Activated T-cell treated with anti-CD3 and anti-CD28 coated beads, Interleukin-2, amount 50 U/mL, for 4 hours (primary cell): ENCODE measurements around the gene RAPGEF3. TPM values are rescaled to one million over a fixed set of nuclear protein-coding genes. Genes with fewer than 3 reads are reported as not detected.

Source experiments
- ATAC-seq, 2 donors: fragments of 200-7000 bp; cut with Tn5 transposase; one replicate each; pipeline ENCODE4 v1.10.0; 2021
- DNase-seq: peaks from one replicate; pipeline ENCODE4 v3.0.0-alpha.2; 2020
- H3K27me3 Mint-ChIP-seq: one replicate; pipeline ENCODE4 v1.8.0; 2021; ENCODE audit warnings: low read depth, mixed read lengths
- H3K36me3 Mint-ChIP-seq: one replicate; pipeline ENCODE4 v1.8.0; 2022; ENCODE audit warnings: mixed read lengths; ENCODE audit not compliant: insufficient read depth
- H3K4me1 Mint-ChIP-seq: one replicate; pipeline ENCODE4 v1.8.0; 2021; ENCODE audit warnings: low read depth, mixed read lengths
- H3K4me3 Mint-ChIP-seq: one replicate; pipeline ENCODE4 v1.8.0; 2021; ENCODE audit warnings: mild to moderate bottlenecking, moderate library complexity, mixed read lengths
- H3K9me3 Mint-ChIP-seq: one replicate; pipeline ENCODE4 v1.8.0; 2021; ENCODE audit warnings: mixed read lengths
- total RNA-seq, 3 donors: library from RNA; stranded (reverse); gene quantifications; one replicate each; pipeline ENCODE4 v1.2.1, GENCODE V29; 2021

The RAPGEF3 gene
- total RNA-seq, 3 donors from 2014 or later, result 0.55 to 1.3 (median 0.66) TPM

DNA sequence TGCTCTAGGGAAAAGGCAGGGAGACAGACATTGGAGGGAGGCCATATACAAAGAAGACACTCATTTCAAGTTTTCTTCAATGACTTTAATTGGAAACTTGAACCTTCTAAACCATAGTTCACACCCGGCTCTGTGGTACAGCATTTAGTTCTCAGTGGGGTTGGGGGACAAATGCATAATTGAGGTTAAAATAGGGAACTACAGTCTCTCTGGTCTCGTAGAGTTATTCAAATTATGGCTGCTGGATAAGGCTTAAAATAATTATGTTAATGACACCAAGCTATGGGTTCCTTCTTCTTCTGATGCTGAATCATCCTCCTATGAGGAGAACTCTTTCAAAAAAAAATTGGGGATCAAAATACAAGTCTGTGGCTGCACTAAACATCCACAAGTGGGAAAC is 49.0 kb downstream of the RAPGEF3 start:
- H3K4me1 Mint-ChIP-seq, result peaks cover 35% of the 10 kb centered on the region
- H3K27me3 Mint-ChIP-seq, result no peaks in the 10 kb centered on the region
- H3K36me3 Mint-ChIP-seq, result no peaks in the 10 kb centered on the region
- no peak for ATAC-seq
- no peak for DNase-seq
- no peaks in the 10 kb centered on the region for H3K9me3 Mint-ChIP-seq
- H3K4me3 Mint-ChIP-seq, result no peak overlapping the region

DNA sequence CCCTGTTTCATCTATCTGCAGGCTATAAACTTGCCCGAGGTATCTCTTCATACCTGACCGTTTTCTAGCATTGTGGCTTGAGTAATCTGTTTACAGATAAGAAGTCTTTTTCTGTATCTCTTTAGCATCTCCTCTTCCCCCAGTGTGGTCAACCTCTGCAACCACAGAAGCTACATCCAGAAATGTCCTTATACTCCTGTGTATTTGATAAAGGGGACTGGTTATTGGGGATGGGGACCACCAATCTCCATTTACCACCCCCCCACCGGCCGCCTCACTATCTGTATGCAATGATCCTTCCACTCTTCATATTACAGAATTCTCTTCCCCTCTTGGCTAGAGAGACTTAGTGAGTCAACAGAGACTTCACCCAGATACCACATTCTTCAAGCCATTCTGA is 49.4 kb downstream of the RAPGEF3 start:
- Mint-ChIP-seq H3K36me3 (no peaks in the 10 kb centered on the region), H3K4me1 (peaks cover 36% of the 10 kb centered on the region), H3K4me3 (no peak overlapping the region), H3K9me3 (no peaks in the 10 kb centered on the region), H3K27me3 (no peaks in the 10 kb centered on the region)
- ATAC-seq (no peak), DNase-seq (no peak)

DNA sequence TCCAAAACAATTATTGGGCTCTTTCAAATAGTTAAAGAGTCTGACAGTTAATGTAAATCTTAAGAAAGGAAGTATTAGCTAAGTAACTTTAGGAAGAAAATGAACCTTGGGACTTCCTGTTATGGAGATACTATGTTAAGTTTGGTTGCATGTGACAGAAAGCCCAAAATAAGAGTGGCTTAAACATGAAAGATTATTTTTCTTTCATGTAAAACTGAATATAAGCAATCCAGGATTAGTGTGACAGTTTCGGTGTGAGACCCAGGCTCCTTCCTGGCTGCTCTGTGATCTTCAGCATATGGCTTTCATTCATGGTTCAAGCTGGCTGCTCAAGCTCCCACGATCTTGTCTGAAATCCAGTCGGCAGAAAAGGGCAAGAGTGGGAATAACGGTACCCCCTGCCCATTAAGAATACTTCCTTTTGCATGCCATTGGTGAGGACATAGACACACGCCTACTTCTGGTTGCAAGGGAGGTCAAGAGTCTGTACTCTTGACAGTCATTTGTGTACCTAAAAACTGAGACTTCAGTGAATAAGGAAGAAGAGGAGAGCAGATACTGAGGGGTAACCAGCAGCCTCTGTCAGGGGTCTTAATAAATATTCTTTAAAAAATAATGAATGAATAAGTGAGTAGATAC is 50.7 kb downstream of the RAPGEF3 start:
- no peaks in the 10 kb centered on the region for H3K27me3 Mint-ChIP-seq
- DNase-seq, result no peak
- H3K4me3 Mint-ChIP-seq, result peak overlapping the region; percentile 33
- no peaks in the 10 kb centered on the region for H3K9me3 Mint-ChIP-seq
- no peak for ATAC-seq
- peaks cover 3% of the 10 kb centered on the region for H3K36me3 Mint-ChIP-seq
- H3K4me1 Mint-ChIP-seq, result peaks cover 48% of the 10 kb centered on the region

DNA sequence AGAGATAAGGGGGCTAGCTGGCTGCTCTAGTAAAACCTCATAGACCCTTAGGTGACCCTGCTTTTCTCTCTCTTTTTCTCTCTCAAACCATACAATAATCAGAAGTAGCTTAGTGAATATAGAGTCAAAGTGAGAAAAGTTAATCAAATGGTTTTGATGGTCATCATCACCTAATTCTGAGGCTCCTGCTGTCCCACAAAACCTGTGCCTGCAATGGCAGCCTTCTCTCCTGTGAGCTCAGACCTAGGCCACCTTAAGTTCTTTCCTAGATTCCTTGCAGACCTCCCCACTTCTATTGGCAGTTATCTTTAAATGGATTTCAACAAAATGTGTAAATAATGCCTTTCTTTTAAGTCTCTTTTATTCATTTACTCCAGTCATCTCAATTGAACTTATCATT is 51.3 kb downstream of the RAPGEF3 start:
- peaks cover 3% of the 10 kb centered on the region for H3K36me3 Mint-ChIP-seq
- DNase-seq (no peak), ATAC-seq (no peak)
- peak overlapping the region; percentile 33 for H3K4me3 Mint-ChIP-seq
- H3K4me1 Mint-ChIP-seq, result peaks cover 51% of the 10 kb centered on the region
- no peaks in the 10 kb centered on the region for H3K9me3 Mint-ChIP-seq
- no peaks in the 10 kb centered on the region for H3K27me3 Mint-ChIP-seq

DNA sequence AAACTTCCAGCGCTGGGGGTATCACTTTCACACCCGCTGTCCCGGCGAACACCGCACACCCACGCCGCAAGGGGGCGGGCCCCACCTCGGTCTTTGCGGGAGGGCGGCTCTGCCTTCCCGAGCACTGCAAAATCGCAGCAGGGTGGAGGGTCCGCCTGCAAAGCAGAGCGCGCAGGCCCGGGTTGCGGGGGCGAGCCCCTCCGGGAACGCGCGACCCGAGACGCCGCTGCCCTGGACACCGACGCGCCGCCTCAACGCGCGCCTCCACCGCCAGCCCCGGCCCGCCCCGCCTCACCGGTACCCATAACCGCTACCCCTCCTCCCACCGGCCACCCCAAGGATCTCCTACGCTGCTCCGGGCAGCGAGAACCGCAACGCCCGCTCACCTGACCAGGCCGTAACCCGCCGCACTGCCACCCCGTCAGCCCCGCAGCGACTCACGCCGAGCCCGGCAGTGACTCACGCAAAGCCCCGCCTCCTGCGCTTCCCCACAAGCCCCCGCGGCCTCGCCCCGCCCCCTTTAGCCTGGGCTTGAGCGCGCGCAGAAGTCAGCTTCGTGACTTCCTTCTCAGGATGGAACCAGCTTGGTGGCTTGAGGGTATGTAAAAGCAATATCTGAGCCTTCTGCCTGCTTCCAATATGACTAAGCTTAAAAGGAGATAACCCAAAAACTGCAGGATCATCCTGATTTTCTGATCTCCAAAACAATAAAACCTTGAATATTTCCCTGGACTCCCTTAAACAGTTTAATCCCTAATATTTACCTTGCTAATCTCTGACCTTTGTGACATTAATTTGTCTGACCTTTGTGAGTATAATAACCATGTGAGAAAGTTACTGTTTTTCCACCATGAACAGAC is 52.9 kb downstream of the RAPGEF3 start, which contains the start of gene RPAP3:
RPAP3 (minus strand) TSS at position 465 of the 860 bp plus-strand sequence. CDS start 3,190 bp downstream, outside the sequence.
- Mint-ChIP-seq H3K27me3 (no peaks in the 10 kb centered on the region), H3K4me3 (peak within 1 kb of the TSS; percentile 90), H3K4me1 (peaks cover 54% of the 10 kb centered on the region), H3K36me3 (peaks cover 6% of the 10 kb centered on the region), H3K9me3 (no peaks in the 10 kb centered on the region)
- peak; percentile 97 for DNase-seq
- ATAC-seq, result peak; percentile 97

DNA sequence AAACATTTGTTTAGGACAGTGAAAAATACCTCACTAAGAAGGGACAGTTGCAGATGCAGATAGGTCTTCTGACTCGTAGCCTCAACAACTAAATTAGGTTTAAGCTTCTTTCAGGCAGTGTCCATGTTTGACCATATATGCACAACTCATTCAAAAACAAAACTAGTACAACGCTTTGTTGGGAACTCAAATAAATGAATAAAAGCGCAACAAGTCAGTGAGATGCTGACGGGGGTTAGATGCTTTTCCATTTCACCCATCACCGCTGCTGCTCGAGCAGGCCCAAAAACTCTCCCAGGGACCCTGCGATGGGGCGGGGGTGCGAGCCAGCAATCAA is 53.5 kb downstream of the RAPGEF3 start:
- Mint-ChIP-seq H3K27me3 (no peaks in the 10 kb centered on the region), H3K9me3 (no peaks in the 10 kb centered on the region), H3K4me1 (peaks cover 58% of the 10 kb centered on the region), H3K4me3 (peak overlapping the region; percentile 90), H3K36me3 (peaks cover 11% of the 10 kb centered on the region)
- ATAC-seq, result no peak
- DNase-seq, result no peak

DNA sequence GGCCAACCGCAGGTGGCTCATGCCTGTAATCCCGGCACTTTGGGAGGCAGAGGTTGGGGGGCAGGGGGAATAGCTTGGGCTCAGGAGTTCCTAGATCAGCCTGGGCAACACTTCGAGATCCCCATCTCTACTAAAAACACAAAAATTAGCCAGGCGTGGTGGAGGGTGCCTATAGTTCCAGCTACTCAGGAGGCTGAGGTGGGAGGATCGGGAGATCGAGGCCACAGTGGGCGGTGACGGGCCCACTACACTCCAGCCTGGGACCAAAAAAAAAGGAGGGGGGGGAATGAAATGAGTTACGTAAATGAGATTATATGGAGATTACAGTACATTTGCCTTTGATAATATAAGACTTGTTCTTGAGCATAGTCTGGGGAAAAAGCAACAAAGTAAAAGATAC is 54.0 kb downstream of the RAPGEF3 start:
- DNase-seq (no peak), ATAC-seq (no peak)
- Mint-ChIP-seq H3K9me3 (no peaks in the 10 kb centered on the region), H3K4me3 (peak overlapping the region; percentile 90), H3K4me1 (peaks cover 58% of the 10 kb centered on the region), H3K36me3 (peaks cover 13% of the 10 kb centered on the region), H3K27me3 (no peaks in the 10 kb centered on the region)

DNA sequence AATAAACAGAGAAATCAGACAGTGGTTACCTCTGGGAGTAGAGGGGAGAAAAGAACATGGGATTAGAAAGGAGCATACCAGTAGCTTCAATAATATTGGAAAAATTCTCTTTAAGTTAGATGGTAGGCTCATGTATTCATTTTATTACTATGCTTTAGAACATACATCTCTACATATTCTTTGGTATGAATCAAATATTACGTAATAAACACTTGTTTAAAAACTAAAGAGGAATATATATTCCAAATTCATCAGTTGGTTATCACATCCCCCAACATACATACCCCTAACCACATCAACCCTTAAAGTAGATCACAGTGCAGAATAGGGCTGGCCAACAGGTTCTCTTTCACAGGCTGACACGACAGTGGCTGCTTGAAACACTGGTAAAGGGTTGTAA is 58.4 kb downstream of the RAPGEF3 start:
- no peak for DNase-seq
- H3K27me3 Mint-ChIP-seq, result no peaks in the 10 kb centered on the region
- no peak overlapping the region for H3K4me3 Mint-ChIP-seq
- peaks cover 31% of the 10 kb centered on the region for H3K4me1 Mint-ChIP-seq
- no peak for ATAC-seq
- peaks cover 29% of the 10 kb centered on the region for H3K36me3 Mint-ChIP-seq
- no peaks in the 10 kb centered on the region for H3K9me3 Mint-ChIP-seq

DNA sequence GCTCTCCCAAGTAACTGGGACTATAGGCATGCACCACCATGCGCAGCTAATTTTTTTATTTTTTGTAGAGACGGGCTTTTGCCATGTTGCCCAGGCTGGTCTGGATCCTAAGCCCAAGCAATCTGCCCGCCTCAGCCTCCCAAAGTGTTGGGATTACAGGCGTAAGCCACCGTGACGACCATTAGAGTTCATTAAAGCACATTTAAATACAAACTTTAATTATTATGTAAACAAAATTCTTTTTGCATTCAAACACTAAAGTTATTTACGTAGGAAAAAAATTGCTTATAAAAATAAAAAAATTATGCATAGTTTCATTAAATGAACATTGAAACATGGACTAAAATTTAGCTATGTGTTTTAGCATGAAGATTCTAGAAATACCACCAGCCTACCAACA is 60.0 kb downstream of the RAPGEF3 start:
- Mint-ChIP-seq H3K4me3 (no peak overlapping the region), H3K4me1 (peaks cover 23% of the 10 kb centered on the region), H3K36me3 (peaks cover 37% of the 10 kb centered on the region), H3K27me3 (no peaks in the 10 kb centered on the region), H3K9me3 (no peaks in the 10 kb centered on the region)
- ATAC-seq, result no peak
- no peak for DNase-seq

DNA sequence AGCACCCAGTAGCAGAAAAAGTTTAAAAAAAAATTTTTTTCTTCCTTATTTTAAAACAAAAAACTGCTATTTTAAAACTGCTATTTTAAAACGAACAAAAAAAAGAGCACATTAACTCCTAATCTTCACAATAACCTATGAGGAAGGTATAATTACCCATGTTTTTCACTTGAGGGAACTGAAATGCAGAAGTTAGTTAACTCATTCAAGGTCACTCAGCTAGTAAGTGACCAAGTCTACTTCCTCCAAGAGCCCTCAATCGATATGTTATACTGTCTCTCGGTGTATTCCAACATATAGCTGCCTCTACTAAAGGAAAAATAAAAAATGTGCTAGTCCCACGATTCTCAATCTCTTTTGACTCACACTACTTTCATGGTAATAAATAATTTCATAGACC is 60.6 kb downstream of the RAPGEF3 start:
- ATAC-seq (no peak), DNase-seq (no peak)
- Mint-ChIP-seq H3K9me3 (no peaks in the 10 kb centered on the region), H3K4me1 (peaks cover 17% of the 10 kb centered on the region), H3K4me3 (no peak overlapping the region), H3K27me3 (no peaks in the 10 kb centered on the region), H3K36me3 (peaks cover 43% of the 10 kb centered on the region)

DNA sequence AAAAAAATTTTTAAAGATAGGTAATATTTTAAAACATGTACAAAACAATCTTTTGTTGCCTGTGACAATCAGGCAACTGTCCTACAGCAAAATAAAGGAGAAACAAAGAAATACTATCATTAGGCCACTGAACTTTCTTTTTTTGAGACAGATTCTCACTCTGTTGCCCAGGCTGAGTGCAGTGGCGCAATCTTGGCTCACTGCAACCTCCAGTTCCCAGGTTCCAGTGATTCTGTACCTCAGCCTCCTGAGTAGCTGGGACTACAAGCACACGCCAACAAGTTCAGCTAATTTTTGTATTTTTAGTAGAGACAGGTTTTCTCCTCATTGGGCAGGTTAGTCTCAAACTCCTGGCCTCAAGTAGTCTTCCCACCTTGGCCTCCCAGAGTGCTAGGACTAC is 69.5 kb downstream of the RAPGEF3 start:
- Mint-ChIP-seq H3K9me3 (no peaks in the 10 kb centered on the region), H3K36me3 (peaks cover 41% of the 10 kb centered on the region)
- ATAC-seq, result no peak

DNA sequence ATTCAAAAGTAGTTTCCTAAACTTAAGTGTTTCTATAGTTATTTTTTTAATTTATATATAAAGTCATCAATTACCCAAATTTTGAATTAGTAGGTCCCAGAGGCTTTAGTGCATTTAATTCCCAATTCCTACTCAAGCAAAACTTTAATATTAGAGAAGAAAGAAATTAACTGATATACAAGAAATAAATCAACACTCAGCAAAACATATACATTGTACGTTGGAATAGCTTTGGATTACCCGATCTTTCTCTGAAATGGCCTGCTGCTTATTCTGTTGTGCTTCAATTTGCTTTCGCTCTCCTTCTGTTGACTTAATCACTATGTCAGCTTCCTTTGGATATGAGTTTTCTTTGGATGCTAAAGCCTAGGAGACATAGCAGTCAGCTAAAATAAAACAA is 71.0 kb downstream of the RAPGEF3 start:
- H3K4me1 Mint-ChIP-seq, result peaks cover 9% of the 10 kb centered on the region
- no peaks in the 10 kb centered on the region for H3K27me3 Mint-ChIP-seq
- ATAC-seq, result no peak
- H3K4me3 Mint-ChIP-seq, result no peak overlapping the region
- H3K36me3 Mint-ChIP-seq, result peaks cover 39% of the 10 kb centered on the region
- no peak for DNase-seq
- H3K9me3 Mint-ChIP-seq, result no peaks in the 10 kb centered on the region

More for the DNA sequence above, 69.5 kb downstream of the RAPGEF3 start:
- no peak for DNase-seq
- H3K27me3 Mint-ChIP-seq, result no peaks in the 10 kb centered on the region
- H3K4me3 Mint-ChIP-seq, result no peak overlapping the region
- no peaks in the 10 kb centered on the region for H3K4me1 Mint-ChIP-seq

DNA sequence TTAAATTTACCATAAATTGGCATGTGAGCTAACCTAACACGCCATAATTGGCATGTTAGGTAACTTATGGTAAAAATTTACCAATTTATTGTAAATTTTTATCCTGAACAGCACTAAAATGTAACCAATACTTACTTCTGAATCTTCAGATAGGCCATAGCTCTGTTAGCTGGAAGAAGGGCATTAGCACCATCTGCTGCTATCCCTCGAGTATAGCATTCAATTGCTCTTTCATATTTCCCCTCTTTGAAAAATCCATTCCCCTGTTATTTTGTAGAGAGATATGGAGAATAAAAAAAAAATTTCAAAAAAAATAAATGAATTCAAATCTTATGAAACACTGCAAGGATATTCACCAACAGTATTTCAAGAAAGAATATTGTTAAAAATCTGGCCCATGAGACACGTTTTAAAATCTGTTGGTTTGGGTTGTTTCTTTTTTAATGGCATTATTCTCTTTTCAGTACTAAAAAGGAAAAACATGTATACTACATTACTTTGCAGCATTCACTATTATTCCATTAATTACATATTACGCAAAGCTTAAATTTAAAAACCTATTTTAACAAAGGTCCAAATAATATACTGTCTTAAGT is 71.9 kb downstream of the RAPGEF3 start:
- Mint-ChIP-seq H3K36me3 (peaks cover 35% of the 10 kb centered on the region), H3K4me1 (peaks cover 9% of the 10 kb centered on the region), H3K27me3 (no peaks in the 10 kb centered on the region), H3K4me3 (no peak overlapping the region), H3K9me3 (no peaks in the 10 kb centered on the region)
- ATAC-seq (peak in 1 of 2 donors; percentile 57), DNase-seq (no peak)
